Activated gamma-delta T cell treated with Interleukin-2 at 50 U/mL for 16 hours (primary cell): ENCODE measurements around the gene VGLL1.

ENCODE experiments used
- DNase-seq: peaks from one replicate; pipeline ENCODE4 v3.0.0-alpha.2; 2020

VGLL1 gene

GRCh38 chrX:136572030-136572429 is 40.0 kb downstream of the VGLL1 start:
- no peak for DNase-seq

GRCh38 chrX:136574548-136574947 is 42.5 kb downstream of the VGLL1 start:
- DNase-seq: no peak

GRCh38 chrX:136577552-136577951 is 45.5 kb downstream of the VGLL1 start:
- DNase-seq: peak; percentile 63

GRCh38 chrX:136580316-136580715 is 48.3 kb downstream of the VGLL1 start:
- no peak for DNase-seq

- no peak for DNase-seq
Observed at GRCh38 chrX:136582624-136583023, 50.6 kb downstream of the VGLL1 start.

- no peak for DNase-seq
Observed at GRCh38 chrX:136584545-136584944, 52.5 kb downstream of the VGLL1 start.

- DNase-seq: no peak
Observed at GRCh38 chrX:136585262-136585661, 53.2 kb downstream of the VGLL1 start.

- DNase-seq: no peak
Observed at GRCh38 chrX:136585960-136586359, 53.9 kb downstream of the VGLL1 start.

- DNase-seq: peak; percentile 27
Observed at GRCh38 chrX:136586386-136586785, 54.4 kb downstream of the VGLL1 start.

GRCh38 chrX:136587532-136587931 is 55.5 kb downstream of the VGLL1 start:
- no peak for DNase-seq

GRCh38 chrX:136588036-136588435 is 56.0 kb downstream of the VGLL1 start:
- no peak for DNase-seq

GRCh38 chrX:136589966-136590365 is 58.0 kb downstream of the VGLL1 start:
- DNase-seq: no peak

GRCh38 chrX:136597356-136597755 is 65.3 kb downstream of the VGLL1 start:
- DNase-seq: no peak

- DNase-seq: no peak
Observed at GRCh38 chrX:136597954-136598353, 65.9 kb downstream of the VGLL1 start.

- DNase-seq: no peak
Observed at GRCh38 chrX:136598631-136599030, 66.6 kb downstream of the VGLL1 start.

GRCh38 chrX:136600059-136600458 is 68.0 kb downstream of the VGLL1 start:
- DNase-seq: no peak
